Breast epithelium (tissue), 4 donors: Measurements from ENCODE around the gene HPN. TPM values are rescaled to one million over a fixed set of nuclear protein-coding genes. Genes with fewer than 3 reads are reported as not detected.

Source experiments
- DNase-seq, 2 donors: peaks; one replicate each; pipeline ENCODE4 v3.0.0-alpha.2; 2019; ENCODE audit warnings: low spot score in 2 of 2
- H3K27ac ChIP-seq, 2 donors: fragments of 200-600 bp; sonication (generic) in 1 of 2; one replicate each; pipeline ENCODE4 v1.5.1; 2016 to 2019; ENCODE audit warnings: mild to moderate bottlenecking in 1 of 2
- H3K27me3 ChIP-seq, 2 donors: fragments of 200-600 bp; sonication (generic) in 1 of 2; one replicate each; pipeline versions ENCODE4 v1.5.1 to v1.6.0; 2017 to 2019; ENCODE audit warnings: control low read depth in 1 of 2, mild to moderate bottlenecking in 1 of 2
- H3K36me3 ChIP-seq: fragments of 200-600 bp; one replicate; pipeline ENCODE4 v1.5.1; 2019
- H3K4me1 ChIP-seq, 2 donors: fragments of 200-600 bp; sonication (generic); one replicate each; pipeline ENCODE4 v1.5.1; 2016 to 2019; ENCODE audit warnings: control low read depth in 1 of 2
- H3K4me3 ChIP-seq, 3 donors: fragments of 200-600 bp; sonication (generic); 1 replicate in 2 of 3; 2 replicates in 1 of 3; pipeline ENCODE4 v1.5.1; 2016 to 2019; ENCODE audit warnings: mild to moderate bottlenecking in 3 of 3, moderate library complexity in 2 of 3
- H3K9me3 ChIP-seq, 2 donors: fragments of 200-600 bp; sonication (generic) in 1 of 2; one replicate each; pipeline ENCODE4 v1.5.1; 2016 to 2019; ENCODE audit warnings: control low read depth in 1 of 2
- POLR2A ChIP-seq: fragments of 450-650 bp; IDR thresholded peaks from one replicate; pipeline ENCODE4 v1.6.1; 2016; ENCODE audit warnings: antibody characterized with exemption, mild to moderate bottlenecking, moderate library complexity
- POLR2AphosphoS5 ChIP-seq, 3 donors: sonication (generic); formaldehyde crosslinking; IDR thresholded peaks; one replicate each; pipeline ENCODE4 v1.6.1; 2017; ENCODE audit warnings: antibody characterized with exemption in 3 of 3
- intact Hi-C: fragments of 100-400 bp; cut with DNase I; formaldehyde crosslinking; loops from one replicate; pipeline ENCODE4 v1.15.1; 2023; ENCODE audit warnings: low total_unique reads
- total RNA-seq, 3 donors: library from RNA; depleted of rRNA; stranded (reverse); fragments of >200 nt; gene quantifications; one replicate each; pipeline ENCODE4 v1.1.0, GENCODE V29; 2016
- TF ChIP-seq, protein P1 (sequence below), 3 donors: fragments of 450-650 bp; IDR thresholded peaks; one replicate each; pipeline ENCODE4 v1.5.1; 2016 to 2017; ENCODE audit warnings: antibody characterized with exemption in 3 of 3, mild to moderate bottlenecking in 3 of 3, moderate library complexity in 3 of 3

The HPN gene
- total RNA-seq, 3 donors from 2014 or later = 1.8 to 18.0 (median 8.5) TPM

DNA sequence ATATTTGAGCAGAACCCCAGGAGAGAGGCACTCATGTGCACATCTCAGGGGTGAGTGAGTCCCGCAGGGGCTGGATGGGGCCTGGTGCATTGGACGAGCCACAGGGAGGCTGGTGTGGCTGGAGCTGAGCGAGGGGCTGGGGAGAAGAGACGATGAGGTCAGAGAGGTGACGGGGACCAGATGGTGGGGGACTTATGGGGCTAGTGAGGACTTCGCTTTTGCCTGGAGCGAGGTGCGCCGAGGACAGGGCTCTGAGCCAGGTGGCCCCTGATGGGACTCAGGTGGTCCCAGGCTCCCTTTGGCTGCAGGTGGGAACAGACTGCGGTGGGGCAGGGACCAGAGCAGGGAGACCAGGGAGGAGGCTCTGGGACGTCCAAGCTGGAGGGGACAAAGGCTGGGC lies 67.2 kb downstream of the HPN start:
- H3K4me3 ChIP-seq = no peak overlapping the region
- intact Hi-C loops = no loop called here
- TF ChIP-seq, protein P1, sequence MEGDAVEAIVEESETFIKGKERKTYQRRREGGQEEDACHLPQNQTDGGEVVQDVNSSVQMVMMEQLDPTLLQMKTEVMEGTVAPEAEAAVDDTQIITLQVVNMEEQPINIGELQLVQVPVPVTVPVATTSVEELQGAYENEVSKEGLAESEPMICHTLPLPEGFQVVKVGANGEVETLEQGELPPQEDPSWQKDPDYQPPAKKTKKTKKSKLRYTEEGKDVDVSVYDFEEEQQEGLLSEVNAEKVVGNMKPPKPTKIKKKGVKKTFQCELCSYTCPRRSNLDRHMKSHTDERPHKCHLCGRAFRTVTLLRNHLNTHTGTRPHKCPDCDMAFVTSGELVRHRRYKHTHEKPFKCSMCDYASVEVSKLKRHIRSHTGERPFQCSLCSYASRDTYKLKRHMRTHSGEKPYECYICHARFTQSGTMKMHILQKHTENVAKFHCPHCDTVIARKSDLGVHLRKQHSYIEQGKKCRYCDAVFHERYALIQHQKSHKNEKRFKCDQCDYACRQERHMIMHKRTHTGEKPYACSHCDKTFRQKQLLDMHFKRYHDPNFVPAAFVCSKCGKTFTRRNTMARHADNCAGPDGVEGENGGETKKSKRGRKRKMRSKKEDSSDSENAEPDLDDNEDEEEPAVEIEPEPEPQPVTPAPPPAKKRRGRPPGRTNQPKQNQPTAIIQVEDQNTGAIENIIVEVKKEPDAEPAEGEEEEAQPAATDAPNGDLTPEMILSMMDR (IDR thresholded peaks at IDR 0.05) = no peak
- TF ChIP-seq POLR2A (no peak), POLR2AphosphoS5 (IDR thresholded peaks at IDR 0.05) (no peak)
- peaks cover 2 to 18% of the 10 kb centered on the region in 2 donors for H3K4me1 ChIP-seq
- no peaks in the 10 kb centered on the region for H3K9me3 ChIP-seq
- H3K27ac ChIP-seq = peak overlapping the region; percentile 80 to 90
- H3K27me3 ChIP-seq = no peaks in the 10 kb centered on the region
- no peak for DNase-seq
- H3K36me3 ChIP-seq = no peaks in the 10 kb centered on the region

DNA sequence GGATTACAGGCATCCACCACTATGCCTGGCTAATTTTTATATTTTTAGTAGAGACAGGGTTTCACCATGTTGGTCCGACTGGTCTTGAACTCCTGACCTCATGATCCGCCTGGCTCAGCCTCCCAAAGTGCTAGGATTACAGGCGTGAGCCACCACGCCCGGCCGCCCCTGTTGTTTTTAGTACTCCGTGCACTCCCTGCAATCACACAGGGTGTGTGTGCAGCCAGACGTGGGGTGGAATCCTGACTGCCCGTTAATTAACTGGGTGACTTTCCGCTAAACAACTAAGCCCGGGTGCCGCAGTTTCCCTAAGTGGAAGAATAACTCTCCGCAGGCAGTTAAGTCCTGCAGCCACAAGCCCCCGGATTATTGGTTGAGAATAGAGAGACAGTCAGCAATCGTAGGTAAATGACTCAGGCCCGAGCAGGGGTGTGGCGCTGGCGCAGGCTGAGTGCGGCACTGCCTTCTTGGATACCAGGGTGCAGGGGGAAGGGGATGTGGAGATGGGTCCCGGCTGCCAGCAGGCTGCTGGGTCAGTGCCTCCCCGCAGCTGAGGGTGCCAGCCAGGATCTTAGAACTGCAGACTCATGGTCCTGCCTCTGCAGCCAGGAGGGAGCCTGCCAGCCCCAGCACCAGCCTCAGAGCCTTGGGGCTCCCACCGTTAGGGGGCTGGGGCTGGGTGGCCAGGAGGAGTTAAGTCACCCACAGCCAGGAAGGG lies 68.0 kb downstream of the HPN start:
- Histone ChIP-seq H3K4me1 (peaks cover 2 to 18% of the 10 kb centered on the region in 2 donors), H3K9me3 (no peaks in the 10 kb centered on the region), H3K27me3 (no peaks in the 10 kb centered on the region), H3K36me3 (no peaks in the 10 kb centered on the region), H3K4me3 (no peak overlapping the region), H3K27ac (peak overlapping the region; percentile 80 to 90)
- TF ChIP-seq, protein P1 (IDR thresholded peaks at IDR 0.05) = no peak
- TF ChIP-seq POLR2AphosphoS5 (IDR thresholded peaks at IDR 0.05) (no peak), POLR2A (no peak)
- DNase-seq = peak in 1 of 2 donors; percentile 71
- intact Hi-C loops = no loop called here

DNA sequence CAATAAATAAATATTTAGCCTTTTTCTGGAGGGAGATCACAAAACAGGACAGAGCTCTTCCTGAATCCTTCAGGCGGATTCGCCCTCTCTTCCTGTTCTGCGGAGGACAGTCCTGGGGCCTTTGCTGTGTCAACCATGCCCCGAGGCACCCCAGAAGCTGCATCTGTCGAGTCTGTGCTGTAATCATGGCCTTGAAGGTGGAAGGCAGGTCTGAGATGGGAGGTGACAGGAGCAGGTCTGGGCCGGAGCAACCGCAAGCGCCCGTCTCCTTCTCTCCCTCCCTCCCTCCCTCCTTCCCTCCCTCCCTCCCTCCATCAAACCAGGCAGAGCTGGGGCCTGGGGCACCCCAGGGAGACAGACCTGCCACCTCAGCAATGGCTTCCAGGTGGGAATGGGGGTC lies 69.5 kb downstream of the HPN start:
- H3K27ac ChIP-seq = peak overlapping the region; percentile 57 to 90
- H3K4me3 ChIP-seq = no peak overlapping the region
- intact Hi-C loops = no loop called here
- peaks cover 2 to 18% of the 10 kb centered on the region in 2 donors for H3K4me1 ChIP-seq
- DNase-seq = no peak
- TF ChIP-seq, protein P1 (IDR thresholded peaks at IDR 0.05) = no peak
- TF ChIP-seq POLR2A (no peak), POLR2AphosphoS5 (IDR thresholded peaks at IDR 0.05) (no peak)
- H3K9me3 ChIP-seq = no peaks in the 10 kb centered on the region
- no peaks in the 10 kb centered on the region for H3K36me3 ChIP-seq
- no peaks in the 10 kb centered on the region for H3K27me3 ChIP-seq

DNA sequence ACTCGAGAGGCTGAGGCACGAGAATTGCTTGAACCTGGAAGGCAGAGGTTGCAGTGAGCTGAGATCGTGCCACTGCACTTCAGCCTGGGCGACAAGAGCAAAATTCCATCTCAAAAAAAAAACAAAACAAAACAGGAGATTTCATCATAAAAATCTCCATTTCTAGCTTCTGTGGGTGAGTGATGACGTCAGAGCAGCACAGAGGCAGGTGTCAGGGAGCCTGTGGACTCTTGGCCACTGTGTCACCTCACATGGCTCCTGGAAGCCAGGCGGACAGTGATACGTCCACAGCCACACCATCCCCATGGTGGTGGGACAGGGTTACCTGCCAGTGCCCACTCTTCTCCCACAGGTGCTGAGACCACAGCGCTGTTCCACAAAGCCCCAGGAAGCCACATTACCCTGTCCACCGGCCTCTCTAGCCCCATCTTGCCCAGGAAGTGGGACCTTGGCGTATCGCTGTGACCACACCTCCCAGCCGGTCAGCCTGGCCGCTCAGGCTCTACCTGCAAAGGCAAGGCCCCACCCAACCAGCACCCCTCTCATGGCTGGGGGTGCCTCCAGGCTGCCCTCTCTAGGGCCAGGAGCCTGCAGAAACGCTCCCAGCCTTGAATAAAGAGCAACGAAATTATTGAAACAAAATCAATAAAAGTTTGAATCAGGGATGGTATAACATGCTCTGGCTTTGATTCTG lies 71.6 kb downstream of the HPN start:
- intact Hi-C loops = no loop called here
- H3K36me3 ChIP-seq = no peaks in the 10 kb centered on the region
- DNase-seq = no peak
- TF ChIP-seq, protein P1 (IDR thresholded peaks at IDR 0.05) = no peak
- TF ChIP-seq POLR2A (no peak), POLR2AphosphoS5 (IDR thresholded peaks at IDR 0.05) (no peak)
- no peaks in the 10 kb centered on the region for H3K27me3 ChIP-seq
- H3K27ac ChIP-seq = peak overlapping the region; percentile 41 to 91
- H3K9me3 ChIP-seq = no peaks in the 10 kb centered on the region
- peaks cover 0 to 5% of the 10 kb centered on the region in 2 donors for H3K4me1 ChIP-seq
- H3K4me3 ChIP-seq = no peak overlapping the region
